Stimulated activated CD8-positive, alpha-beta memory T cell treated with anti-CD3 and anti-CD28 coated beads, Interleukin-12 subunit alpha, Interleukin-12 subunit beta, amount 100 ng/mL, for 1 hour (primary cell): ENCODE measurements around the gene KRTAP2-4.
"Not testable (repeated sequence)": the region's sequence is repeated elsewhere in the genome, so short reads cannot be mapped to it uniquely, and the experiment has no call there.

Experiments used
- DNase-seq: peaks from one replicate; pipeline ENCODE4 v3.0.0-alpha.2; 2020; ENCODE audit warnings: low read depth

KRTAP2-4 gene

DNA sequence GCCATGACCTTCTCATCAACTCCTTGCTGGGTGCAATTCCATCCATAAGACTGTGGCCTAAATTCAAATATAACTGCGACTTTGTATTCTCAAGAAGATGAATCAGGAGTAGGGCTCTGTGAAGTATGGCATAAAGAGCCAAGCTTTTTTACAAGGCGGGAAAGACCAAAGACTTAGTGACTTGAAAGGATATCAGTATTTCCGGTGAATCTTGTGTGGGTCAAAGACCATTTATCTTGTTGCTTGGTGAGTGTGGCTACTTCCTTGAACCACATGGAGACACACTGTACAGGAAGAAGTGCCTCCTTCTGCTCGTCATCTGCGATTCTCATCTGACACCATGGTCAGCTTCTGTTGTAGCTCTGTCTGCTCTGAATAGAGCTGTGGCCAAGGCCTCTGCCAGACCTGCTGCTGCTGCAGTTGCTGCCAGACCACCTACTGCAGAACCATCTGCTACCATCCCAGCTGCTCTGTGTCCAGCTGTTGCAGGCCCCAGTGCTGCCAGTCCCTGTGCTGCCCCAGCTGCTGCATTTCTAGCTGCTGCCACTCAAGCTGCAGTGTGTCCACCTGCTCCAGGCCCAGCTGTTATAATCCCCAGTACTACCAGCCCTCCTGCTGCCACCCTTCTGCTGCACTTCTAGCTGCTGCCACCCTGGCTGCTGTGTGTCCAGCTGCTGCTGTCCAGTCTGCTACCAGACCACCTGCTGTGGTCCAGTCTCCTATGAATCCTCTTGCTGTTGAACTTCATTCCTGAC, 6.1 kb upstream of the KRTAP2-4 start:
- no peak for DNase-seq

DNA sequence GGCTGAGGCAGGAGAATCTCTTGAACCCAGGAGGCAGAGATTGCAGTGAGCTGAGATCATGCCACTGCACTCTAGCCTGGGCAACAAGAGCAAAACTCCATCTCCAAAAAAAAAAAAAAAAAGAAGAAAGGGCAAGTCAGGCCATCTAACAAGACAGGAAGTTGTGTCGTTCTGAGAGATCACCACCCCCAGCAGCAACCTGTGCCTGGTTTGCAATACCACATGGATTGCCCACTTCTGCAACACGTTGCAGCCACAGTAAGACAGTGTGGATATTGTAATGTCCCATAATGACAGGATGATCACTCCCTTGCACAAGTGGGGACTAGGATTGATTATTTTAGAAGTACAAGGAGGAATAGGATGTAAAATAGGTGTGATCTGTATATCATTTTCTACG, 3.4 kb upstream of the KRTAP2-4 start:
- DNase-seq, result no peak

DNA sequence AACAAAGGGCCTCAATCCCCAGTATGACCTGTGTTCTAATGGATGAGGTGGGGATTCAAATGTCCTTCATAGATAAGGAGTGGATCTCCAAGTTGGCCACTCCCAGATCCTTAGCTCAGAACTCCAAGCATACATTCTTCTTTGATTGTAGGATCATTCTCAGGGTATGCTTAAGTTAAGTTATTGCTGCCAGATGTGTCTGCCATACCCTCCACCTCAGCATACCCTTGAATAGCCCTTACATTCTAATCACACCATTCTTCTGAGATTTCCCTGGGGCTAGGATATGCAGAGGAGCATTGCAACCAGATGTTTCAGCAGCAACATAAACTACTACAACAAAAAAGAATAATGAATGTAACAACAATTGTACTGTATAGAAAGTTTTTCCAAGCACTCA, 1.6 kb upstream of the KRTAP2-4 start:
- no peak for DNase-seq

DNA sequence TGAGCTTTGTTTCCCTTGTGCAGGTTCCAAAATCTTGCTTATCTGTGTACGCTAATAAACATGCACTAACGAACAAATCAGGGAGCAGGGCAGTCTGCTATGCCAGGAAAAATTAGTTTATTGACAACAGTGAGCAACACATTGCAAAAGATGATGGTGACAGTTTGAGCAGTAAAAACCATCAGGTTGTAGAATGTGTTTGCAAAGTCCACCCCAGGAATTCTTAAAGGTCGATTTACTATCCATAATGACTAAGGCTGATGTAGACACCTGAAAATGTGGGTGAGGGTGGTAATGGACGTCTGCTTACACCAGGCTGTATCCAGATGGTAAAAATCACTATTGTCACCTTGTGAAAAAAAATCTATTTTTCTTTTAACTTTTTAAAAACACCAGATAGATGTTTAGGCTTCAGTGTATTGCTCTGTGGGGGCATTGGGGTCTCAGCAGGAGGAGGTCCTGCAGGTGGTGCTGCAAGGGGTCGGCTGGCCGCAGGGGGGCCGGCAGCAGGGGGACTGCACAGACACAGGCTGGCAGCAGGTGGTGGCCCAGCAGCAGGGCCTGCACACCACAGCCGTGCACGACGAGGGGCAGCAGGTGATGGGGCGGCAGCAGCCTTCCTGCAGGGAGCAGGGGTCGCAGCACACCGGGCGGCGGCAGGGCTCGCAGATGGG, 526 bp downstream of the KRTAP2-4 start:
- not testable (repeated sequence) for DNase-seq

DNA sequence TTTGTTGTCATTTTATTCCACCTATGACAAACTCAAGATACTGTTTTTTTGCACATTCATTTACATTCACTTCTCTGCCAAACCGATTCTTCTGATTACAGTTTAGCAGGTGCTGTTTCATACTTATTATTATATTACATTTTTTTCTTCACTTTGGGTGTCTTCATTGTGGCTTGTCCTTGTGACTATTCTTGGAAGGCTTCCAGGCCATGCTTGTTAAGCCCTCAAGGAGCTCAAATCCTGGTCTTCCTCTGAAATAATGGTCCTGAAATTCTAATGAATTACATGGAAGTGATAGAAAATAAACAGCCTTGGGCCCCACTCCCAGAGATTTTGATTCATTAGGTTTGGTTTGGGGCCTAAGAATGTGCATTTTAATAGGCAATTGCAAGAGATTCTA, 1.4 kb downstream of the KRTAP2-4 start:
- DNase-seq, result no peak

DNA sequence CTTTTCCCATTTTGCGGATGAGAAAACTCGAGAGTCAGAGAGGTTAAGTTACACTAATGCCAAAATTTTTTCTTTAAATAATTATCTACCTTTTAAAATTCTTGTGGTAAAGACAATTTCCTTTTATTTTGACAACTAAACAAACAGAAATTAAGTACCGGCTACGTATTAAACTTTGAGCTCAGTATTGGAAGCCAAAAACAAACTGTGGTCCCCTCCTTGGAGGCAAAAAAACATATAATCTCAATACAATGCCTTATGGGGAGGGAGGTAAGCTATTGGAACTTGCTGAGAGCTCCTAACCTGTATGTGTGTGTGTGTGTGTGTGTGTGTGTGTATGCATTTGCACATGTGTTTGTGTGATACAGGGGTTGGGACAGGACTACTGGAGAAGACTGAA, 2.2 kb downstream of the KRTAP2-4 start:
- no peak for DNase-seq

DNA sequence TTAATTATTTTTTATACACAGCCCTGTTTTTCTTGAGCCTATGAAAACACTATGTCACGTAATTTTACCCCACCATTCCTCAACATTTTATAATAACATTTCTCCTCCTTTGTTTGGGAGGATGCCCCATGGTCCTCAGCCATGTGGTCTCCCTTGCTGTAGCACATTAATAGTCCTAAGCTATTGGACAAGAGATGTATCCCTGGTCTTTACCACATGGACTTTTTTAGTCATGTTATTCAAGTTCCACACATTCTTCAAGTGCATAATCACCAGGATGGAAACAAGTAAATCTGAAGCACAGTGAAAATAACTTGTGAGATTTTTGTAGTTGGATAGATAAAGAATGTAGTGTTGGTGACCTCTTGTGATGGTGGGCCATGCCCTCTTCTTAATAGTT, 3.7 kb downstream of the KRTAP2-4 start:
- no peak for DNase-seq

DNA sequence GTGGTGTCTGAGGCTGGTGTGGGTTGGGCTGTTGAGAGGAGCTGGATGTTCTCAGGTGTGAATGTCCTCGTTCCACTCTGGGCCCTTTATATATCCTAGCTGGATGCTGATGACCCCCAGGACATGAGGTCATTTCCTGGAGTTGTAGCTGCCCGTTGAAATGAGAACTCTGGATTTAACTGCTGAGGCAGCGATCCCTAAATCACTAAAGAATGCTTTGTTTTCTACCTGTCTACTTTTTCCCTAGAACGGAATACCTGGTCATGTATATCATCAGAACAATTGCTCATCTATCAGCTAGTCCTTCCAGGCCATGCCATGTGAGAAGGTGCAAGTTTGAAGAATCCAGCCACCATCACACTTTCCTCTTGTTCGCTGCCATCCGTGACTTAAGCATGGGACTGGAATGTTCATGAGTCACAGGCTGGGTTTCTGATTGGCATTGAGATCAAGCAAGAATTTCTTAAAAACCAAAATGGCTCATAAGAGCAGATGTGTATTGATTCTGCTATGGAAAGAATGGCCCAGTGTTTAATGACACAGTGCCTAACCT, 5.6 kb downstream of the KRTAP2-4 start, which contains the start of gene KRTAP2-3:
Gene KRTAP2-3, minus strand, starts transcription at position 63 of the 553 bp plus-strand sequence. CDS start 64 bp downstream, outside the sequence.
- DNase-seq, result no peak

DNA sequence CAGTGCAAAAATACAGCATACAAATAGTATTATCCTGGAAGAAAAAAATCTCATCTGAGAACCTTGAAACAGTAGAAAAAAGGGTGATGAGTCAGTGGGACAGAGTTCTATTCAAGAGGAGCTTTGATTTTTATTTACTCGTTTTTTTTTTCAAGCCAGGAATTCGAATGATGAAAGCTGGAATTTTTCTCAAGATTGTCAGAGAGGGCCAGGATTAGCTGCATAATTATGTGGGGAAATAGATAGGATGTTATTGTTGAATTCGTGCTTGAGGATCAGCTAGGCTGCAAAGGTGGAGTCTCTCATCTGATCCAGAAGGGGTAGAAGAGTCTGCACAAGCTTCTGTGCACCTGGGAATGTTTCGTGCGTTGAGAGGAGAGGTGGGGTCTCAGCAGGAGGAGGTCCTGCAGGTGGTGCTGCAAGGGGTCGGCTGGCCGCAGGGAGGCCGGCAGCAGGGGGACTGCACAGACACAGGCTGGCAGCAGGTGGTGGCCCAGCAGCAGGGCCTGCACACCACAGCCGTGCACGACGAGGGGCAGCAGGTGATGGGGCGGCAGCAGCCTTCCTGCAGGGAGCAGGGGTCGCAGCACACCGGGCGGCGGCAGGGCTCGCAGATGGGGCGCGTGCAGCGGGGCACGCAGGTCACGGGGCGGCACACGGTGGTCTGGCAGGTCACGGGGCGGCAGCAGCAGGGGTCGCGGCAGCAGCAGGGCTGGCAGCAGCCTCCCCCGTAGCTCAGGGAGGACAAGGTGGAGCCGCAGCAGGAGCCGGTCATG, 6.2 kb downstream of the KRTAP2-4 start:
- not testable (repeated sequence) for DNase-seq

DNA sequence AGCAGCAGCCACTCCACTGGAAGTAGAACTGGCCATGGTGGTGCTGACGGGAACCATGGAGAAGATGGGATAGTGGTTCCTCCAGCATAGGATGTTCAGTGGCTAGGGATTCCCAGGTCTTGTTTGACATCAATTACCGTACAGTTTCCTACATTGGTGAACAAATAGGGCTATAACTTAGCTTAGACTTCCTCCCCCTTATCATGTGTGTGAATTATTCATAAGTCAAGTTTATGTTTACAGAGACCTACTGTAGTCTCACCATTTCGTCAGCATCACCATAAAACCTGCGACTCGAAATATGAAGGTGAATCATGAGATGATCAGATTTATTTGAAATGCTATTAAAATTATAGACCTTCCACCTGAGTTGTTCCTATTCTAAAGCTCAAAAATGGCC, 6.9 kb downstream of the KRTAP2-4 start:
- DNase-seq, result no peak

DNA sequence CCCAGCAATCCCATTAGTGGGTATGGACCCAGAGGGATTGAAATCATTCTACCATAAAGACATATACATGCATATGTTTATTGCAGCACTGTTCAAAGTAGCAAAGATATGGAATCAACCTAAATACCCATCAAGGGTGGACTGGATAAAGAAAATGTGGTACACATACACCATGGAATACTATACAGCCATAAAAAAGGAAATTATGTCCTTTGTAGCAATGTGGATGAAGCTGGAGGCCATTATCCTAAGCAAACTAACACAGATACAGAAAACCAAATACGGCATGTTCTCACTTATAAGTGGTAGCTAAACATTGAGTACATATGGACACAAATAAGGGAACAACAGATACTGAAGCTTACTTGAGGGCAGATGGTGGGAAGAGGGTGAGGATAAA, 8.1 kb downstream of the KRTAP2-4 start:
- DNase-seq, result no peak

DNA sequence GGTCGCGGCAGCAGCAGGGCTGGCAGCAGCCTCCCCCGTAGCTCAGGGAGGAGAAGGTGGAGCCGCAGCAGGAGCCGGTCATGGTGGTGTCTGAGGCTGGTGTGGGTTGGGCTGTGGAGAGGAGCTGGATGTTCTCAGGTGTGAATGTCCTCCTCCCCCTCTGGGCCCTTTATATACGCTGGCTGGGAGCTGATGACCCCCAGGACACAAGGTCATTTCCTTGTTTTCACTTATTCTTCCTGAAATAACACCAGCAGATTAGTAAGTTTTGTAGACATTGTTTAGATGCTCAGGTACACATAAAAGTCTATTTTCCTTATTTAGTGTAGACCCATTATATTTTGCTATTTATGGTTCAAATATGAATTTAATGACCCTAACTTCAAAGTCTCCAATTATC, 10.5 kb downstream of the KRTAP2-4 start, which contains the start of gene KRTAP2-2:
Gene KRTAP2-2, minus strand, starts transcription at position 101 of the 400 bp plus-strand sequence. Its CDS starts 19 bp downstream, at position 82.
- not testable (repeated sequence) for DNase-seq

DNA sequence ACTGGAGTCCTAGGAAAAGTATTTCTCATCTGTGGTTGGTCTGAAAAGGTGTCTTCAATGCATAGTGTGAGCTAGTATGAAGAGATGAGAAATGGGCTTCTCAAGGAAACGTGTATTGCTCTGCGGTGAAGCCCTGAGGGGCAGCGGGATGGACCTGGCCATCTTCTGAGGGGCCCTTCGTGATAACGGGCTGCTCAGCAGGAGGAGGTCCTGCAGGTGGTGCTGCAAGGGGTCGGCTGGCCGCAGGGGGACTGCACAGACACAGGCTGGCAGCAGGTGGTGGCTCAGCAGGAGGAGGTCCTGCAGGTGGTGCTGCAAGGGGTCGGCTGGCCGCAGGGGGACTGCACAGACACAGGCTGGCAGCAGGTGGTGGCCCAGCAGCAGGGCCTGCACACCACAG, 11.1 kb downstream of the KRTAP2-4 start:
- DNase-seq, result not testable (repeated sequence)

DNA sequence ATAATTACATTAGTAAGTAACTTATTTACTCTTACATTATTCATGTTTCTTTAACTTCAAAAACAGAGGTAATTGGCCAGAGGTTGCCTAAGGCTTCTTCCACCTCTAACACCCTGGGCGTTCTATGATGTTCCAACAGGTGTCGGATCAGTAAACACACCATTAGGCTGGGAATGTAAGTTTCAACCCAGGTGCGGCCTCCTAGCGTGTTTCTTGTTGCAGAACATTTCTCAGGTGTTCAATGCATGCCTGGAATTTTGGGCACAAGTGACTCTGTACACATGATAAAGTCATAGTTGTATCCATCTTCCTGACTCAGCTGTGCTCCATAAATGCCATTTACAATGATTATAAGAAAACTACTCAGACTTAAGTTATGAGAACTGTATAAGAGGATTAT, 11.7 kb downstream of the KRTAP2-4 start:
- DNase-seq, result no peak

DNA sequence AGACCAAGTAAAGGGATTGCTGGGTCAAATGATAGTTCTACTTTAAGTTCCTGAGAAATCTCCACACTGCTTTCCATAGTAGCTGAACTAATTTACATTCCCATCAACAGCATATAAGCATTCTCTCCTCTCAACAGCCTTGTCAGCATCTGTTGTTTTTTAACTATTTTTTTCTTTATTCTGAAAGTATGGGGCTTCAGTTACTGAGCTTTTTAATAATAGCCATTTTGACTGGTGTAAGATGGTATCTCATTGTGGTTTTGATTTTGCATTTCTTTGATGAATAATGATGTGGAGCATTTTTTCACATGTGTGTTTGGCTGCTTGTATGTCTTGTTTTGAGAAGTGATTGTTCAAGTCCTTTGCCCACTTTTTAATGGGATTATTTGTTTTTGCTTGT, 13.1 kb downstream of the KRTAP2-4 start:
- no peak for DNase-seq

DNA sequence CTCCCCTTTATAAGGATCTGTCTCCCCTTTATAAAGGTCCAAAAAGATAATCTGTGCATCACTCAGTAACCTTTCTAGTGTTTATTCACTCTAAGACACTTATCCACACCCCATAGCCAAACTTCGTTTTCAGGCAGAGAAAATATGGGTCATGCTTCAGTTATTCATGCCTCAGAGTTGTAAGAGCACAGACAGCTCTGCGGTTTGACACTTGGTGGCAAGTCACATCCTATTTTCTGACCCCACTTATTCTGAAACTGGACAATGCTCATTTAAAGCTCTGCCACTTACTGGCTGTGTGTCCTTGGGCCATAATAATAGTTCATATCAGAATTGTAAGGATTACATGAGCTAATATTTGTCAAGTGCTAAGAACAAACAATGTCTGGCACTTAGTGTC, 16.6 kb downstream of the KRTAP2-4 start:
- DNase-seq, result no peak

DNA sequence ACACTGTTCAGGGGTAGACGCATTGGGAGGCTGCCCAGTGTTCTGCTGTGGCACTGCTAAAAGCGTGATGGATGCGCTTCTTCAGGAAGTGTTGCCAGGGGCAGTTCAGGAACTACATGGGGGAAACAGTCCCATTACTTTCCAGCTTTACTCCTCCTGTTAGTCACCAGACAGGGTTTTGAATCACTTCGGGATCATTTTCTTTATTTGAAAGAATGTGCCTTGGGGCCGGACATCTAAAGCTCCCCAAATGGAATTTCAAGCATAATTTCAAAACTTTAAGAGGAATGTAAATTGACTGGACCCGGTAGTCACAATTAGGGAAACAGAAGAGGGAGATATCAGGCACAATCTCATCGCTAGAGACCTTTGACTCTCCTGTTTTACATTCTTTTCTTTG, 17.2 kb downstream of the KRTAP2-4 start:
- DNase-seq, result no peak

DNA sequence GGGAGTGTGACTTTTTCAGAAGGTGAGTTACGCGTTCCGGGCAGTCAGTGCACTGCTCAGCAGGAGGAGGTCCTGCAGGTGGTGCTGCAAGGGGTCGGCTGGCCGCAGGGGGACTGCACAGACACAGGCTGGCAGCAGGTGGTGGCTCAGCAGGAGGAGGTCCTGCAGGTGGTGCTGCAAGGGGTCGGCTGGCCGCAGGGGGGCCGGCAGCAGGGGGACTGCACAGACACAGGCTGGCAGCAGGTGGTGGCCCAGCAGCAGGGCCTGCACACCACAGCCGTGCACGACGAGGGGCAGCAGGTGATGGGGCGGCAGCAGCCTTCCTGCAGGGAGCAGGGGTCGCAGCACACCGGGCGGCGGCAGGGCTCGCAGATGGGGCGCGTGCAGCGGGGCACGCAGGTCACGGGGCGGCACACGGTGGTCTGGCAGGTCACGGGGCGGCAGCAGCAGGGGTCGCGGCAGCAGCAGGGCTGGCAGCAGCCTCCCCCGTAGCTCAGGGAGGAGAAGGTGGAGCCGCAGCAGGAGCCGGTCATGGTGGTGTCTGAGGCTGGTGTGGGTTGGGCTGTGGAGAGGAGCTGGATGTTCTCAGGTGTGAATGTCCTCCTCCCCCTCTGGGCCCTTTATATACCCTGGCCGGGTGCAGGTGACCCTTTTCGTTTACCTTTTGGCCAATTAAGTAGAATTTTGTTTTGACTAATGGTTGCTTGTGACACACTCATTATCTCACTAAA, 18.8 kb downstream of the KRTAP2-4 start, which contains the start of gene KRTAP2-1:
Gene KRTAP2-1, minus strand, starts transcription at position 582 of the 731 bp plus-strand sequence. Its CDS starts 49 bp downstream, at position 533.
- not testable (repeated sequence) for DNase-seq

DNA sequence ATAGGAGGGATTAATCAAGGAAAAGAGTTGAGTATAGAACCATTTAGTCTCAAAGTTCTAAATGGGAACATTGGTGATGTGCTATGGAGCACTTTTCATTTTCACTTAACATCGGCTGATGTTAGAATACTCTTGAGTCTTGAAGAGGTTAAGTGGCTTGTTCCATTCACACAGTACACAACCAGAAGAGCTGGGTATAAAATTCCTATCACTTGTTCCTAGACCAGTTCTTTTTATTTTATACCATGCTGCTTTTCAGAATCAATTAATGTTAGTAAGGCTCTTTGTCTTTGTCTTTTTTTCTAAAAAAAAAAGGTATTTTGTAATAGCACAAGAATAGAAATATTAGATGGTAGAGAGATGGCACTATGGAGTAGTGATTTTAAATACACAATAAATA, 22.7 kb downstream of the KRTAP2-4 start:
- DNase-seq, result no peak

DNA sequence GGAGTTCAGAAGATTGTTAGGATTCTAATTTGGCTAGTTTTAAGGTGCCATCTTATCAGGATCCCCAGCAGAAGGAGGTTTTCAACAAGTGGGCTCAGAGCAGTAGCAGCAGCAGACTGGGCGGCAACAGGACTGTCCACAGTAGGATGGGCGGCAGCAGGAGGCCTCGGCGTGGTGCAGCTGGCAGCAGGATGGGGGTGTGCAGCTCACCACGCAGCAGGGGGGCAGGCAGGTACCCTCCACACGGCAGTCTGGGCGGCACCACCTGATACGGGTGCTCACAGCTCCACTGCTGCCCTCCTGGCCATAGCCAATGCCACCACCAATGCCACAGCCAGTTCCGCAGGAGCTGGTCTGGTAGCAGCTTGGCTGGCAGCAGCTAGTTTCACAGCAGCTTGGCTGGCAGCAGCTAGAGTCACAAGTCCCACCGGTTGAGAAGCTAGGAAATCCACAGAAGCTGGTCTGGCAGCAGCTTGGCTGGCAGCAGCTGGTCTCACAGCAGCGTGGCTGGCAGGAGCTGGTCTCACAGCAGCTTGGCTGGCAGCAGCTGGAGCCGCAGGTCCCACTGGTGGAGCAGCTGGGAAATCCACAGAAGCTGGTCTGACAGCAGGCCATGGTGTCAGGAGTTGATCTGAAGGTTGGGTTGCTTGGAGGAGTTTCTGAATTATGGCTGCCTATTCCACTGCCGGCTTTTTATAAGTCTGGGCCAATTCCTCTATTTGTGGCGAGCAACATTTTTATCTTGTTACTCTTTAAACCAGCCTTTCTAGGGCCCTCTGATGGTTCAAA, 24.7 kb downstream of the KRTAP2-4 start, which contains the start of gene KRTAP1-1:
Gene KRTAP1-1, minus strand, starts transcription at position 668 of the 789 bp plus-strand sequence. Its CDS starts 53 bp downstream, at position 615.
- DNase-seq, result not testable (repeated sequence)
